HepG2 (cell line): ENCODE results near the gene UGT1A8. TPM values are rescaled to one million over a fixed set of nuclear protein-coding genes. Genes with fewer than 3 reads are reported as not detected.

Experiments
- ATAC-seq: fragments of 200-7000 bp; cut with Tn5 transposase; 3 replicates; pipeline ENCODE4 v1.9.1; 2020; ENCODE audit warnings: mild to moderate bottlenecking, moderate library complexity
- BruUV-seq: library from RNA; stranded (reverse); fragments of 400-500 nt; replicated peaks from 2 replicates; lab custom pipeline; 2021; lab: Mats Ljungman, UMichigan
- CTCF ChIA-PET: fragments of 300-600 bp; formaldehyde crosslinking; extraction: SDS; loops from one replicate; lab custom pipeline; 2021; ENCODE audit warnings: low total read pairs, inconsistent platforms, low intra/inter-chr PET ratio; lab: Yijun Ruan, JAX
- POLR2A ChIA-PET: fragments of 350-600 bp; sonication (Branson Sonifier 250); formaldehyde crosslinking; loops from one replicate; lab custom pipeline; 2020; ENCODE audit warnings: antibody characterized with exemption, inconsistent platforms; lab: Yijun Ruan, JAX
- DNase-seq: peaks from one replicate; pipeline ENCODE4 v3.0.0-alpha.2; 2015; ENCODE audit warnings: low spot score
- FAIRE-seq: peaks from 3 replicates; lab custom pipeline; 2011; peaks lifted over from hg19 to GRCh38; lab: Jason Lieb, UNC
- H2AFZ ChIP-seq: one replicate; pipeline ENCODE4 v1.6.1; 2011; ENCODE audit warnings: low read length, inconsistent platforms
- H3K27ac ChIP-seq: fragments of 300-600 bp; 3 replicates; pipeline ENCODE4 v1.8.0; 2011; ENCODE audit warnings: mixed run types, mild to moderate bottlenecking, mixed read lengths, low read length, inconsistent platforms; ENCODE audit not compliant: insufficient read depth; ENCODE audit errors: extremely low read length
- H3K27me3 ChIP-seq, 2 experiments: fragments of 200-600 bp in 1 of 2; 2 replicates in 1 of 2; 3 replicates in 1 of 2; pipeline versions ENCODE4 v1.6.0 to v1.8.0; 2011; ENCODE audit warnings: low read length in 2 of 2, mild to moderate bottlenecking in 2 of 2, moderate library complexity in 2 of 2, inconsistent platforms in 1 of 2; ENCODE audit not compliant: insufficient read depth in 2 of 2, control insufficient read depth in 1 of 2
- H3K36me3 ChIP-seq, 2 experiments: fragments of 200-600 bp in 1 of 2; replicated peaks in 1 of 2; 2 replicates in 1 of 2; 3 replicates in 1 of 2; pipeline versions ENCODE4 v1.5.1 to v1.8.0; 2011; ENCODE audit warnings: low read length in 2 of 2, inconsistent platforms in 1 of 2; ENCODE audit not compliant: insufficient read depth in 2 of 2, control insufficient read depth in 1 of 2
- H3K4me1 ChIP-seq: 2 replicates; pipeline ENCODE4 v1.5.1; 2012; ENCODE audit warnings: low read length, inconsistent platforms; ENCODE audit not compliant: insufficient read depth
- H3K4me2 ChIP-seq: 2 replicates; pipeline ENCODE4 v1.6.0; 2011; ENCODE audit warnings: low read depth, low read length, inconsistent platforms
- H3K4me3 ChIP-seq, 3 experiments: fragments of 200-600 bp in 1 of 3; sonication (generic), shearing (Covaris generic) in 1 of 3; replicated peaks in 1 of 3; 2 replicates each; pipeline ENCODE4 v1.5.1; 2011 to 2016; ENCODE audit warnings: low read length in 3 of 3, inconsistent platforms in 2 of 3, low read depth in 2 of 3, mild to moderate bottlenecking in 2 of 3, control low read depth in 1 of 3, mixed read lengths in 1 of 3; ENCODE audit not compliant: insufficient read depth in 1 of 3
- H3K79me2 ChIP-seq: one replicate; pipeline ENCODE4 v1.6.1; 2011; ENCODE audit warnings: low read length, inconsistent platforms; ENCODE audit not compliant: insufficient read depth
- H3K9ac ChIP-seq: 2 replicates; pipeline ENCODE4 v1.6.0; 2011; ENCODE audit warnings: mild to moderate bottlenecking, low read depth, low read length, inconsistent platforms; ENCODE audit not compliant: insufficient read depth
- H3K9me3 ChIP-seq: 2 replicates; pipeline ENCODE4 v1.5.1; 2012; ENCODE audit warnings: mild to moderate bottlenecking, low read length
- H4K20me1 ChIP-seq: 2 replicates; pipeline ENCODE4 v1.6.0; 2011; ENCODE audit warnings: inconsistent platforms, mild to moderate bottlenecking, low read length, moderate library complexity; ENCODE audit not compliant: insufficient read depth
- CBFB ChIP-seq: sonication (generic); formaldehyde crosslinking; IDR thresholded peaks from 2 replicates; pipeline ENCODE4 v1.4.0; 2020; ENCODE audit warnings: missing genetic modification reagents
- DR1 ChIP-seq: sonication (generic); formaldehyde crosslinking; IDR thresholded peaks from 2 replicates; pipeline ENCODE4 v1.8.0; 2021; ENCODE audit warnings: mild to moderate bottlenecking, missing genetic modification reagents, inconsistent platforms
- GPN1 ChIP-seq: sonication (generic); formaldehyde crosslinking; IDR thresholded peaks from 2 replicates; pipeline ENCODE4 v1.5.1; 2020; ENCODE audit warnings: missing genetic modification reagents, borderline replicate concordance
- TOE1 ChIP-seq: sonication (generic); formaldehyde crosslinking; IDR thresholded peaks from 2 replicates; pipeline ENCODE4 v1.4.0; 2020; ENCODE audit warnings: mild to moderate bottlenecking, missing genetic modification reagents
- ZBTB1 ChIP-seq: sonication (generic); formaldehyde crosslinking; IDR thresholded peaks from 2 replicates; pipeline ENCODE4 v1.4.0; 2020; ENCODE audit warnings: missing genetic modification reagents, borderline replicate concordance
- ZNF224 ChIP-seq: sonication (generic); formaldehyde crosslinking; IDR thresholded peaks from 2 replicates; pipeline ENCODE4 v1.5.0; 2020; ENCODE audit warnings: mild to moderate bottlenecking, missing genetic modification reagents
- ZNF354B ChIP-seq: sonication (generic); formaldehyde crosslinking; IDR thresholded peaks from 2 replicates; pipeline ENCODE4 v1.8.0; 2022; ENCODE audit warnings: mild to moderate bottlenecking, missing genetic modification reagents
- ZNF589 ChIP-seq: sonication (generic); formaldehyde crosslinking; conservative IDR thresholded peaks from 2 replicates; pipeline ENCODE4 v1.8.0; 2022; ENCODE audit warnings: mild to moderate bottlenecking, moderate library complexity, missing genetic modification reagents
- WGBS: methylation state at CpG from one replicate; pipeline ENCODE4 v1.1.6; 2017; ENCODE audit warnings: low lambda C conversion rate; 5-methylcytosine and 5-hydroxymethylcytosine counted together
- in situ Hi-C: cut with HindIII; loops from 2 replicates; pipeline ENCODE4 v1.10.0; 2017; ENCODE audit warnings: low pct_unique_long_range_greater_than_20kb; ENCODE audit not compliant: extremely low pct_ligation_motif_present
- intact Hi-C: fragments of 100-400 bp; cut with micrococcal nuclease; formaldehyde crosslinking; loops from one replicate; pipeline ENCODE4 v1.10.0; 2022; ENCODE audit not compliant: unreplicated experiment
- polyA plus RNA-seq, 8 experiments: library from polyadenylated mRNA; depleted of rRNA in 3 of 8; stranded (reverse) in 7 of 8; unstranded in 1 of 8; fragments of >200 nt; fragmentation: Illumina TruSeq in 4 of 8; extraction: Trizol in 4 of 8; gene quantifications; 2 replicates each; pipeline versions ENCODE4 v1.2.1 to v1.2.3, GENCODE V29; 2011 to 2016; ENCODE audit warnings: low read depth in 4 of 8, missing spikeins in 1 of 8, mixed read lengths in 1 of 8; ENCODE audit not compliant: insufficient read depth in 1 of 8
- total RNA-seq, 5 experiments: library from RNA; depleted of rRNA; stranded (reverse); fragments of >200 nt; fragmentation: Illumina TruSeq; extraction: Trizol; gene quantifications; 2 replicates each; pipeline ENCODE4 v1.2.3, GENCODE V29; 2016; ENCODE audit warnings: low read depth in 1 of 5
- TF ChIP-seq, protein P1 (sequence below): sonication (generic); formaldehyde crosslinking; IDR thresholded peaks from 2 replicates; pipeline ENCODE4 v1.8.1; 2023; ENCODE audit warnings: missing genetic modification reagents, inconsistent platforms, borderline replicate concordance
- TF ChIP-seq, protein P2 (sequence below): IDR thresholded peaks from 2 replicates; pipeline ENCODE4 v1.4.0; 2020; ENCODE audit warnings: mild to moderate bottlenecking, missing genetic modification reagents
- TF ChIP-seq, protein P3 (sequence below): sonication (generic); formaldehyde crosslinking; IDR thresholded peaks from 2 replicates; pipeline ENCODE4 v1.4.0; 2020; ENCODE audit warnings: mild to moderate bottlenecking, missing genetic modification reagents
- TF ChIP-seq, protein P4 (sequence below): fragments of 450-650 bp; IDR thresholded peaks from 2 replicates; pipeline ENCODE4 v1.6.1; 2016

The UGT1A8 gene
- total and polyA plus RNA-seq, 2 of the 13 experiments (the other 11 are each of a cell fraction or from before 2014, with no cell fraction given), result not detected

DNA sequence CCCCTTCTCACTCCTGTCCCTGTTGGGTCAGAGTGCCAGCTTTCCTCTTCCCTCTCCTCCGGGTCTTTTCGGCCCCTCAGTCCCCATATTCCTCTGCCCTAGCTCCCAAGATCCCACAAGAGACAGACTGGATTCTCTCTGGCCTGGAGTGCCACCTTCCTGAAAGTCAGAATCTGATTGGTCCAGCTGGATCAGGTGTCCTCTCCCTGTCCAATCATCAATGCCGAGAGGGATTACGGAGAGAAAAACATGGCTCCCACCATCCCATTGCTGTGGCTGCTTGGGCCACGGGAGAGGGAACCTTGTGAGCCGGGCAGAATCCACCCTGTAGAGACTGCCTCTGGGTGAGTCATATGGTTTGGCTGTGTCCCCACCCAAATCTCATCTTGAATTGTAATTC is 158.0 kb downstream of the UGT1A8 start:
- no peaks in the 10 kb centered on the region for H4K20me1 ChIP-seq
- no peak for ATAC-seq
- DNase-seq, result no peak
- no peak overlapping the region for H2AFZ ChIP-seq
- no TSS peak for BruUV-seq
- intact Hi-C loops, result no loop called here
- TF ChIP-seq ZNF589 (CRISPR knock-in tag) (no peak), CBFB (CRISPR knock-in tag) (no peak), DR1 (CRISPR knock-in tag) (no peak), GPN1 (CRISPR knock-in tag) (no peak), ZBTB1 (CRISPR knock-in tag) (no peak), TOE1 (CRISPR knock-in tag) (no peak), ZNF224 (CRISPR knock-in tag) (no peak), ZNF354B (CRISPR knock-in tag) (no peak)
- TF ChIP-seq, protein P1, sequence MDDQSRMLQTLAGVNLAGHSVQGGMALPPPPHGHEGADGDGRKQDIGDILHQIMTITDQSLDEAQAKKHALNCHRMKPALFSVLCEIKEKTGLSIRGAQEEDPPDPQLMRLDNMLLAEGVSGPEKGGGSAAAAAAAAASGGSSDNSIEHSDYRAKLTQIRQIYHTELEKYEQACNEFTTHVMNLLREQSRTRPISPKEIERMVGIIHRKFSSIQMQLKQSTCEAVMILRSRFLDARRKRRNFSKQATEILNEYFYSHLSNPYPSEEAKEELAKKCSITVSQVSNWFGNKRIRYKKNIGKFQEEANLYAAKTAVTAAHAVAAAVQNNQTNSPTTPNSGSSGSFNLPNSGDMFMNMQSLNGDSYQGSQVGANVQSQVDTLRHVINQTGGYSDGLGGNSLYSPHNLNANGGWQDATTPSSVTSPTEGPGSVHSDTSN (CRISPR knock-in tag), result no peak
- TF ChIP-seq, protein P2, sequence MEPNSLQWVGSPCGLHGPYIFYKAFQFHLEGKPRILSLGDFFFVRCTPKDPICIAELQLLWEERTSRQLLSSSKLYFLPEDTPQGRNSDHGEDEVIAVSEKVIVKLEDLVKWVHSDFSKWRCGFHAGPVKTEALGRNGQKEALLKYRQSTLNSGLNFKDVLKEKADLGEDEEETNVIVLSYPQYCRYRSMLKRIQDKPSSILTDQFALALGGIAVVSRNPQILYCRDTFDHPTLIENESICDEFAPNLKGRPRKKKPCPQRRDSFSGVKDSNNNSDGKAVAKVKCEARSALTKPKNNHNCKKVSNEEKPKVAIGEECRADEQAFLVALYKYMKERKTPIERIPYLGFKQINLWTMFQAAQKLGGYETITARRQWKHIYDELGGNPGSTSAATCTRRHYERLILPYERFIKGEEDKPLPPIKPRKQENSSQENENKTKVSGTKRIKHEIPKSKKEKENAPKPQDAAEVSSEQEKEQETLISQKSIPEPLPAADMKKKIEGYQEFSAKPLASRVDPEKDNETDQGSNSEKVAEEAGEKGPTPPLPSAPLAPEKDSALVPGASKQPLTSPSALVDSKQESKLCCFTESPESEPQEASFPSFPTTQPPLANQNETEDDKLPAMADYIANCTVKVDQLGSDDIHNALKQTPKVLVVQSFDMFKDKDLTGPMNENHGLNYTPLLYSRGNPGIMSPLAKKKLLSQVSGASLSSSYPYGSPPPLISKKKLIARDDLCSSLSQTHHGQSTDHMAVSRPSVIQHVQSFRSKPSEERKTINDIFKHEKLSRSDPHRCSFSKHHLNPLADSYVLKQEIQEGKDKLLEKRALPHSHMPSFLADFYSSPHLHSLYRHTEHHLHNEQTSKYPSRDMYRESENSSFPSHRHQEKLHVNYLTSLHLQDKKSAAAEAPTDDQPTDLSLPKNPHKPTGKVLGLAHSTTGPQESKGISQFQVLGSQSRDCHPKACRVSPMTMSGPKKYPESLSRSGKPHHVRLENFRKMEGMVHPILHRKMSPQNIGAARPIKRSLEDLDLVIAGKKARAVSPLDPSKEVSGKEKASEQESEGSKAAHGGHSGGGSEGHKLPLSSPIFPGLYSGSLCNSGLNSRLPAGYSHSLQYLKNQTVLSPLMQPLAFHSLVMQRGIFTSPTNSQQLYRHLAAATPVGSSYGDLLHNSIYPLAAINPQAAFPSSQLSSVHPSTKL (CRISPR knock-in tag), result no peak
- TF ChIP-seq, protein P3, sequence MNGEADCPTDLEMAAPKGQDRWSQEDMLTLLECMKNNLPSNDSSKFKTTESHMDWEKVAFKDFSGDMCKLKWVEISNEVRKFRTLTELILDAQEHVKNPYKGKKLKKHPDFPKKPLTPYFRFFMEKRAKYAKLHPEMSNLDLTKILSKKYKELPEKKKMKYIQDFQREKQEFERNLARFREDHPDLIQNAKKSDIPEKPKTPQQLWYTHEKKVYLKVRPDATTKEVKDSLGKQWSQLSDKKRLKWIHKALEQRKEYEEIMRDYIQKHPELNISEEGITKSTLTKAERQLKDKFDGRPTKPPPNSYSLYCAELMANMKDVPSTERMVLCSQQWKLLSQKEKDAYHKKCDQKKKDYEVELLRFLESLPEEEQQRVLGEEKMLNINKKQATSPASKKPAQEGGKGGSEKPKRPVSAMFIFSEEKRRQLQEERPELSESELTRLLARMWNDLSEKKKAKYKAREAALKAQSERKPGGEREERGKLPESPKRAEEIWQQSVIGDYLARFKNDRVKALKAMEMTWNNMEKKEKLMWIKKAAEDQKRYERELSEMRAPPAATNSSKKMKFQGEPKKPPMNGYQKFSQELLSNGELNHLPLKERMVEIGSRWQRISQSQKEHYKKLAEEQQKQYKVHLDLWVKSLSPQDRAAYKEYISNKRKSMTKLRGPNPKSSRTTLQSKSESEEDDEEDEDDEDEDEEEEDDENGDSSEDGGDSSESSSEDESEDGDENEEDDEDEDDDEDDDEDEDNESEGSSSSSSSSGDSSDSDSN, result no peak
- TF ChIP-seq, protein P4, sequence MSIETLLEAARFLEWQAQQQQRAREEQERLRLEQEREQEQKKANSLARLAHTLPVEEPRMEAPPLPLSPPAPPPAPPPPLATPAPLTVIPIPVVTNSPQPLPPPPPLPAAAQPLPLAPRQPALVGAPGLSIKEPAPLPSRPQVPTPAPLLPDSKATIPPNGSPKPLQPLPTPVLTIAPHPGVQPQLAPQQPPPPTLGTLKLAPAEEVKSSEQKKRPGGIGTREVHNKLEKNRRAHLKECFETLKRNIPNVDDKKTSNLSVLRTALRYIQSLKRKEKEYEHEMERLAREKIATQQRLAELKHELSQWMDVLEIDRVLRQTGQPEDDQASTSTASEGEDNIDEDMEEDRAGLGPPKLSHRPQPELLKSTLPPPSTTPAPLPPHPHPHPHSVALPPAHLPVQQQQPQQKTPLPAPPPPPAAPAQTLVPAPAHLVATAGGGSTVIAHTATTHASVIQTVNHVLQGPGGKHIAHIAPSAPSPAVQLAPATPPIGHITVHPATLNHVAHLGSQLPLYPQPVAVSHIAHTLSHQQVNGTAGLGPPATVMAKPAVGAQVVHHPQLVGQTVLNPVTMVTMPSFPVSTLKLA, result no peak
- CTCF ChIA-PET, result no interaction called here
- WGBS, result 57% methylated on average over 6 of the region's 6 CpGs
- in situ Hi-C loops, result no loop called here
- no peak overlapping the region for H3K4me2 ChIP-seq
- H3K36me3 ChIP-seq, result no peaks in the 10 kb centered on the region
- POLR2A ChIA-PET, result no interaction called here
- peaks cover 5% of the 10 kb centered on the region; the same call in 1 of the 2 replicates for H3K9me3 ChIP-seq
- H3K27ac ChIP-seq, result no peak overlapping the region
- no peak overlapping the region for H3K9ac ChIP-seq
- peaks cover 3 to 58% of the 10 kb centered on the region in 2 experiments; a peak in 4 of 5 replicates for H3K27me3 ChIP-seq
- H3K4me1 ChIP-seq, result no peaks in the 10 kb centered on the region
- H3K4me3 ChIP-seq, result no peak overlapping the region
- no peak for FAIRE-seq
- H3K79me2 ChIP-seq, result no peaks in the 10 kb centered on the region
